ENCODE results near the gene EIF3J.

DNA sequence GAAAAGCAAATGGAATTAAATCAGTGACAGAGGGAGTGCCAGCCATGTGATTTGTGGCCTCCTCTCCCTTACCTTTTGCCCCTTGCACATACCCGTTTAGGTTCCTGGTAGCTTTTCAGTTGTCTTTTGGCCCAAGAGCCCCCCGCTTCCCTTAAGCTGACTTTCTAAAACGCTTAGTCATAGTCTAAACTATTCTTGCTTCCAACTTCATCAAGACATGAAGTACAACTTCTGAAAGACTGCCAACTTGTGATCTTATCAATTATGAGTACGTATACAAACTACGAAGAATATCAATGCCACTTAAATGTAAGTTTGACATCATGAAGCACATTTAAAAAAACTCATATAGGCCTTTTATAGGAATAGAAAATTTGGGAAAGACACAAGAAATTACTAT is 61.9 kb downstream of the EIF3J start:
- no peak for TF ChIP-seq EZH2phosphoT487 (IDR thresholded peaks at IDR 0.05; ENCODE audit: borderline replicate concordance, low read length)
- TF ChIP-seq, protein P1, sequence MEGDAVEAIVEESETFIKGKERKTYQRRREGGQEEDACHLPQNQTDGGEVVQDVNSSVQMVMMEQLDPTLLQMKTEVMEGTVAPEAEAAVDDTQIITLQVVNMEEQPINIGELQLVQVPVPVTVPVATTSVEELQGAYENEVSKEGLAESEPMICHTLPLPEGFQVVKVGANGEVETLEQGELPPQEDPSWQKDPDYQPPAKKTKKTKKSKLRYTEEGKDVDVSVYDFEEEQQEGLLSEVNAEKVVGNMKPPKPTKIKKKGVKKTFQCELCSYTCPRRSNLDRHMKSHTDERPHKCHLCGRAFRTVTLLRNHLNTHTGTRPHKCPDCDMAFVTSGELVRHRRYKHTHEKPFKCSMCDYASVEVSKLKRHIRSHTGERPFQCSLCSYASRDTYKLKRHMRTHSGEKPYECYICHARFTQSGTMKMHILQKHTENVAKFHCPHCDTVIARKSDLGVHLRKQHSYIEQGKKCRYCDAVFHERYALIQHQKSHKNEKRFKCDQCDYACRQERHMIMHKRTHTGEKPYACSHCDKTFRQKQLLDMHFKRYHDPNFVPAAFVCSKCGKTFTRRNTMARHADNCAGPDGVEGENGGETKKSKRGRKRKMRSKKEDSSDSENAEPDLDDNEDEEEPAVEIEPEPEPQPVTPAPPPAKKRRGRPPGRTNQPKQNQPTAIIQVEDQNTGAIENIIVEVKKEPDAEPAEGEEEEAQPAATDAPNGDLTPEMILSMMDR (conservative IDR thresholded peaks at IDR 0.05; ENCODE audit: low read depth, low read length): no peak
- no peak for TF ChIP-seq EZH2 (IDR thresholded peaks at IDR 0.05; ENCODE audit: low read length, unreplicated experiment)

Data from PC-3 (cell line).